Lower leg skin (tissue), 4 donors: ENCODE results near the gene BDKRB2. TPM values are rescaled to one million over a fixed set of nuclear protein-coding genes. Genes with fewer than 3 reads are reported as not detected.

ENCODE experiments used
- DNase-seq, 2 donors: peaks; one replicate each; pipeline ENCODE4 v3.0.0-alpha.2; 2019; ENCODE audit warnings: low spot score in 2 of 2
- H3K4me3 ChIP-seq: fragments of 200-600 bp; sonication (generic); 2 replicates; pipeline ENCODE4 v1.5.1; 2017; ENCODE audit warnings: mild to moderate bottlenecking, low read depth; ENCODE audit not compliant: poor library complexity, severe bottlenecking
- CTCF ChIP-seq, 3 donors: fragments of 450-650 bp; IDR thresholded peaks; one replicate each; pipeline ENCODE4 v1.5.1; 2016; ENCODE audit warnings: antibody characterized with exemption in 3 of 3, mild to moderate bottlenecking in 3 of 3, moderate library complexity in 2 of 3
- POLR2A ChIP-seq, 2 donors: fragments of 450-650 bp; IDR thresholded peaks; one replicate each; pipeline ENCODE4 v1.6.1; 2016 to 2017; ENCODE audit warnings: antibody characterized with exemption in 2 of 2, mild to moderate bottlenecking in 1 of 2, moderate library complexity in 1 of 2
- WGBS, 2 donors: methylation state at CpG; one replicate each; pipeline ENCODE4 v1.1.5; 2018; 5-methylcytosine and 5-hydroxymethylcytosine counted together
- intact Hi-C: fragments of 100-400 bp; cut with DNase I; formaldehyde crosslinking; loops from one replicate; pipeline ENCODE4 v1.15.0; 2023; ENCODE audit warnings: low total_unique reads
- total RNA-seq, 4 donors: library from RNA; depleted of rRNA; stranded (reverse); fragments of >200 nt; gene quantifications; one replicate each; pipeline ENCODE4 v1.1.0, GENCODE V29; 2016

The BDKRB2 gene
- total RNA-seq, 4 donors from 2014 or later, result 8.3 to 14.8 (median 9.4) TPM

GRCh38 chr14:96217376-96217913 is 12.8 kb downstream of the BDKRB2 start:
- TF ChIP-seq CTCF (IDR thresholded peaks at IDR 0.05) (no peak), POLR2A (IDR thresholded peaks at IDR 0.05) (no peak)
- no peak for DNase-seq
- WGBS, 2 donors, result 72 to 73% methylated on average over 8 of the region's 8 CpGs
- no peak overlapping the region for H3K4me3 ChIP-seq
- intact Hi-C loops, result no loop called here

- intact Hi-C loops, result no loop called here
- WGBS, 2 donors, result 78 to 82% methylated on average over 7 of the region's 7 CpGs
- no peak for DNase-seq
- TF ChIP-seq POLR2A (IDR thresholded peaks at IDR 0.05), result no peak
- TF ChIP-seq CTCF (IDR thresholded peaks at IDR 0.05), result no peak
- no peak overlapping the region for H3K4me3 ChIP-seq
Observed at GRCh38 chr14:96221109-96221650, 16.5 kb downstream of the BDKRB2 start.

GRCh38 chr14:96221841-96222240 is 17.2 kb downstream of the BDKRB2 start:
- DNase-seq, result no peak
- WGBS, 2 donors, result 76 to 86% methylated on average over 8 of the region's 8 CpGs
- TF ChIP-seq POLR2A (IDR thresholded peaks at IDR 0.05) (no peak), CTCF (IDR thresholded peaks at IDR 0.05) (no peak)
- intact Hi-C loops, result no loop called here
- no peak overlapping the region for H3K4me3 ChIP-seq

- 39 to 41% methylated on average over 8 of the region's 8 CpGs for WGBS, 2 donors
Observed at GRCh38 chr14:96224480-96225096, 19.9 kb downstream of the BDKRB2 start.

GRCh38 chr14:96225213-96225612 is 20.6 kb downstream of the BDKRB2 start:
- TF ChIP-seq CTCF (IDR thresholded peaks at IDR 0.05), result no peak
- no peak for TF ChIP-seq POLR2A (IDR thresholded peaks at IDR 0.05)
- intact Hi-C loops, result no loop called here
- no peak overlapping the region for H3K4me3 ChIP-seq
- WGBS, 2 donors, result 67 to 76% methylated on average over 5 of the region's 5 CpGs
- DNase-seq, result no peak

More at GRCh38 chr14:96224480-96225096, 19.9 kb downstream of the BDKRB2 start:
- TF ChIP-seq CTCF (IDR thresholded peaks at IDR 0.05) (no peak), POLR2A (IDR thresholded peaks at IDR 0.05) (no peak)
- intact Hi-C loops, result no loop called here
- DNase-seq, result peak in 1 of 2 donors; percentile 60
- no peak overlapping the region for H3K4me3 ChIP-seq
